AG04449 (cell line): ENCODE measurements around the gene HECTD4.

ENCODE experiments used
- CTCF ChIA-PET: fragments of 350-600 bp; formaldehyde crosslinking; extraction: SDS; loops from one replicate; lab custom pipeline; 2021; ENCODE audit warnings: antibody characterized with exemption; lab: Yijun Ruan, JAX
- POLR2A ChIA-PET: fragments of 400-600, 350-600 bp; formaldehyde crosslinking; extraction: SDS; loops from one replicate; lab custom pipeline; 2020; ENCODE audit warnings: antibody characterized with exemption, inconsistent platforms; lab: Yijun Ruan, JAX
- DNase-seq: peaks from one replicate; pipeline ENCODE4 v3.0.0-alpha.2; 2010; ENCODE audit warnings: low read depth, low spot score
- H3K4me3 ChIP-seq: 2 replicates; pipeline ENCODE4 v1.5.1; 2011; ENCODE audit warnings: low read depth, mild to moderate bottlenecking, control low read depth, low read length
- TF ChIP-seq, protein P1 (sequence below): IDR thresholded peaks from one replicate; pipeline ENCODE4 v1.5.1; 2011; ENCODE audit warnings: mild to moderate bottlenecking, moderate library complexity, low read length, control low read depth, inconsistent platforms; ENCODE audit not compliant: insufficient read depth; ENCODE audit errors: missing control alignments

Gene HECTD4

DNA sequence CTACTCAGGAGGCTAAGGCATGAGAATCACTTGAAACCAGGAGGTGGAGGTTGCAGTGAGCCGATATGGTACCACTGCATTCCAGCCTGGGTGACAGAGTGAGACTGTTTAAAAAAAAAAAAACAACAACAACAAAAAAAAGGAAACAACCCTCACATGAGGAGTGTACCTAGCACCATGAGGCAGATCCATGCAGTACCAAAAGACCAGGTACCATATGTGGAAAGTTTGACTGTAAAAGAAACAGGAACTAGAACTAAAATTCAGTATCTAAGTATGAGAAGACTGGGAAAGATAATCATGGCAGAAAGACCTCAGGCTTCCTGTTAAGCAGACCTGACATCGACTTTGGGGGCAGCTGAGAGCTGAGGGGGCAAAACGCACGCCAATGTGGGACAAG lies 201.8 kb downstream of the HECTD4 start:
- DNase-seq = no peak
- TF ChIP-seq, protein P1, sequence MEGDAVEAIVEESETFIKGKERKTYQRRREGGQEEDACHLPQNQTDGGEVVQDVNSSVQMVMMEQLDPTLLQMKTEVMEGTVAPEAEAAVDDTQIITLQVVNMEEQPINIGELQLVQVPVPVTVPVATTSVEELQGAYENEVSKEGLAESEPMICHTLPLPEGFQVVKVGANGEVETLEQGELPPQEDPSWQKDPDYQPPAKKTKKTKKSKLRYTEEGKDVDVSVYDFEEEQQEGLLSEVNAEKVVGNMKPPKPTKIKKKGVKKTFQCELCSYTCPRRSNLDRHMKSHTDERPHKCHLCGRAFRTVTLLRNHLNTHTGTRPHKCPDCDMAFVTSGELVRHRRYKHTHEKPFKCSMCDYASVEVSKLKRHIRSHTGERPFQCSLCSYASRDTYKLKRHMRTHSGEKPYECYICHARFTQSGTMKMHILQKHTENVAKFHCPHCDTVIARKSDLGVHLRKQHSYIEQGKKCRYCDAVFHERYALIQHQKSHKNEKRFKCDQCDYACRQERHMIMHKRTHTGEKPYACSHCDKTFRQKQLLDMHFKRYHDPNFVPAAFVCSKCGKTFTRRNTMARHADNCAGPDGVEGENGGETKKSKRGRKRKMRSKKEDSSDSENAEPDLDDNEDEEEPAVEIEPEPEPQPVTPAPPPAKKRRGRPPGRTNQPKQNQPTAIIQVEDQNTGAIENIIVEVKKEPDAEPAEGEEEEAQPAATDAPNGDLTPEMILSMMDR = no peak
- ChIA-PET POLR2A (no interaction called here), CTCF (interaction anchor here (1.3 kb wide), 1 partner anchor 206 kb away, joined by 6 read pairs; no protein-coding TSS in a partner anchor)
- H3K4me3 ChIP-seq = no peak overlapping the region

DNA sequence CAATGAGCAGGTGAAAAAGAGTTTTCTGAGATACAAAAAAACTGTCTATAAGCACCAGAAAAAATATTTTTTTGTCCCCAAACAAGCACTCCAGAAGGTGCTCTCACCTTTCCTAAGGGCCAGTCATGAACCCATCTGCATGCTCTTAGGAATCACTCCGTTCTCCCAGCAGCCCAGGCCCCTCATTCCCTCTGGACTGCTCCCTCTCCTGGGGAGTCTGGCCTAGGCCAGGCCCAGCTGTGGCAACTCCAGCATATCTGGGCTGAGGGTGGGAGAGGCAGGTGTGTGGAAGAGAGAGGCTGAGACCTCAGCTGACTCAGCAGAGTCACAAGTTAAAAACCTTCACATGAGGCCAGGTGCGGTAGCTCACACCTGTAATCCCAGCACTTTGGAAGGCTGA lies 202.3 kb downstream of the HECTD4 start:
- CTCF ChIA-PET = interaction anchor here (1.3 to 1.4 kb wide), 2 partner anchors 19 to 207 kb away, joined by 5 to 6 read pairs; no protein-coding TSS in a partner anchor
- no peak for DNase-seq
- TF ChIP-seq, protein P1 = no peak
- no peak overlapping the region for H3K4me3 ChIP-seq
- POLR2A ChIA-PET = no interaction called here

GRCh38 chr12:112179341-112179740 lies 202.9 kb downstream of the HECTD4 start:
- no peak for DNase-seq
- TF ChIP-seq, protein P1 = no peak
- H3K4me3 ChIP-seq = no peak overlapping the region
- ChIA-PET CTCF (interaction anchor here (1.4 kb wide), 1 partner anchor 19 kb away, joined by 5 read pairs; no protein-coding TSS in a partner anchor), POLR2A (no interaction called here)

- ChIA-PET CTCF (interaction anchor here (1.4 kb wide), 1 partner anchor 20 kb away, joined by 5 read pairs; no protein-coding TSS in a partner anchor), POLR2A (no interaction called here)
- TF ChIP-seq, protein P1 = no peak
- DNase-seq = no peak
- H3K4me3 ChIP-seq = no peak overlapping the region
These were observed 203.4 kb downstream of the HECTD4 start for GRCh38 chr12:112178796-112179195.

DNA sequence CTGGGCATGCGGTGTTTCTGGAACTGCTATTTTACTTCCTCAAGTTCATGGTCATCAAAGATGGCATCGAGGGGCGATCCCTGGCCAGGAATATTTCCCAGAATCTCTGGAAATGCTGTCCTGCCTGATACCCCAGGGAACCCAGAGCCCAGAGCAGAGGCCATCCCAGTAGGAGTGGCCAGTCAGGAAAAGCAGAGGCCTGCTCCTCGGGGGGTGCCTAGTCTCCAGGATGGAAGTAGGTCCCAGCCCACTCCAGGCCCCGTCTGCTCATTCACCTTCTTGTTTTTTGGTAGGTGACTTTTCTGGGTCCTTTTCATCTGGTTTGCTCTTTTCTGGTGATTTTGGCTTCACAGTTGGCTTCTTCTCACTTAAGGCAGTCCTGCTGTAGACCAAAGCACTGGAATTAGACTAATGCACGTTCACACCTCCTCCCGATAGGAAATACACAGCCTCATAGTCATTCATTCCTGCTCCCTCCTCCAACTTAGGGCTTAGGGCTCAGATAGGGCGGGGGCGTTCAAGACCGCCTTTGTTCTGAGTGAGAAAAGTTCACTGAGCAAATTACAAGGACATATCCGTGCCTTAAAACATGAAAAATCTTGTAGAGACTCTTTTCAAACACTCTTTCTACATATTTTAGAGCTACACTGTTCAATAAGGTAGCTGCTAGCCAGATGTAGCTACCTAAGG lies 205.8 kb downstream of the HECTD4 start:
- TF ChIP-seq, protein P1 = no peak
- CTCF ChIA-PET = no interaction called here
- POLR2A ChIA-PET = no interaction called here
- no peak for DNase-seq
- H3K4me3 ChIP-seq = no peak overlapping the region

DNA sequence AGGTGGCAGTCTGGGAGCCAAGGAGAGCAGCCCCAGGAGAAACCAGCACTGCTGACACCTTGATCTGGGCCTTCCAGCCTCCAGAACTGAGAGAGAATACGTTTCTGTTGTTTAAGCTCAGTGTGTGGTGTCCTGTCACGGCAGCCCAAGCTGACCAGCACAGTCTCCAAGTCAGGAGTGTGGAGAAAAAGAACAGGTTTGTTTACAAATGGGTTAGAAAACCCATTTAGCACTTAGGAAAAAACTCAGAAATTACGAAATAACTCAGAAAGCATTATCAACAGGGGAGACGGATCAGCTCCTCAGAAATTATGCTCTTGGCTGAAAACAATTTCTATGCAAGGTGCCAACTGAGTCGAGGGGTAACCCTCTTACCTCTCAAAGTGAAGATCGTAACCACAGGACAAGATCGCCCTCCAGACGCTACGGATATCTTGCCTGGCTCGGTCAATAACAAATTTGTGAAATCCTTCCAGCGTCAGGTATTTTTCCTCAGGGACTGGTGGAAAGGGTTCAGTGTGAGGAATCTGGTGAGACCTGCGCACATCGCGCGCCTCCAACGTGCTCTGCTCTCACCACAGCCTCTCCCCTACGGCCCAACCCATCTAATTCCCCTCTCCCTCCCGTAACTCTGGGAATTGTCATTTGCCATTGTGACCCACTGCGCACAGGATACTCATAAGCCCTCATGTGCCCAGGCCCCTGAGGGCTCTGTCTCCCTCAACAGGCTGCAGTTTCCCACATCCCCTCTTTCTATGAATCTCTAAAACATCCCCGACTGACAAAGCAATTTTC lies 206.7 kb downstream of the HECTD4 start:
- ChIA-PET POLR2A (no interaction called here), CTCF (no interaction called here)
- no peak for DNase-seq
- TF ChIP-seq, protein P1 = no peak
- H3K4me3 ChIP-seq = no peak overlapping the region
